Loucy (cell line): ENCODE measurements around the gene NRG2.

Source experiments
- H2AFZ ChIP-seq: fragments of 200-600 bp; sonication (generic); 2 replicates; pipeline ENCODE4 v1.6.0; 2016; ENCODE audit warnings: antibody characterized with exemption, mild to moderate bottlenecking, low read length, moderate library complexity
- H3F3A ChIP-seq: fragments of 200-600 bp; 2 replicates; pipeline ENCODE4 v1.6.0; 2016; ENCODE audit warnings: antibody characterized with exemption, low read depth, mild to moderate bottlenecking
- H3K27me3 ChIP-seq: fragments of 200-600 bp; sonication (generic); 2 replicates; pipeline ENCODE4 v1.6.1; 2014; ENCODE audit warnings: low read length, mild to moderate bottlenecking; ENCODE audit not compliant: insufficient read depth, poor library complexity, severe bottlenecking
- H3K36me3 ChIP-seq: fragments of 200-600 bp; sonication (generic); 2 replicates; pipeline ENCODE4 v1.6.1; 2016; ENCODE audit warnings: low read length; ENCODE audit not compliant: insufficient read depth
- H3K4me1 ChIP-seq: fragments of 200-600 bp; sonication (generic); 2 replicates; pipeline ENCODE4 v1.5.1; 2014; ENCODE audit warnings: low read length, mild to moderate bottlenecking; ENCODE audit not compliant: insufficient read depth, poor library complexity, severe bottlenecking
- H3K4me2 ChIP-seq: fragments of 200-600 bp; sonication (generic); 2 replicates; pipeline ENCODE4 v1.6.0; 2014; ENCODE audit warnings: antibody characterized with exemption, low read length, low read depth, mild to moderate bottlenecking; ENCODE audit not compliant: poor library complexity, severe bottlenecking
- H3K4me3 ChIP-seq: fragments of 200-600 bp; sonication (generic); 2 replicates; pipeline ENCODE4 v1.5.1; 2014; ENCODE audit warnings: low read length, mild to moderate bottlenecking, mixed read lengths; ENCODE audit not compliant: poor library complexity, severe bottlenecking
- H3K79me2 ChIP-seq: fragments of 200-600 bp; sonication (generic); 2 replicates; pipeline ENCODE4 v1.6.1; 2014; ENCODE audit warnings: low read length; ENCODE audit not compliant: insufficient read depth
- H3K9ac ChIP-seq: fragments of 200-600 bp; sonication (generic); 2 replicates; pipeline ENCODE4 v1.6.0; 2014; ENCODE audit warnings: mild to moderate bottlenecking, low read depth, low read length, moderate library complexity; ENCODE audit not compliant: poor library complexity, severe bottlenecking
- H3K9me2 ChIP-seq: fragments of 200-600 bp; sonication (generic); replicated peaks from 2 replicates; pipeline ENCODE4 v1.6.1; 2016; ENCODE audit warnings: low read depth, low read length, mixed read lengths
- H3K9me3 ChIP-seq: fragments of 200-600 bp; sonication (generic); 2 replicates; pipeline ENCODE4 v1.6.1; 2014; ENCODE audit warnings: mild to moderate bottlenecking, antibody characterized with exemption, low read length, low read depth; ENCODE audit not compliant: insufficient read depth
- H4K20me1 ChIP-seq: fragments of 200-600 bp; sonication (generic); 2 replicates; pipeline ENCODE4 v1.6.0; 2014; ENCODE audit warnings: antibody characterized with exemption, low read length, mild to moderate bottlenecking; ENCODE audit not compliant: insufficient read depth, poor library complexity, severe bottlenecking
- CTCF ChIP-seq: fragments of 200-600 bp; sonication (generic); conservative IDR thresholded peaks from 2 replicates; pipeline ENCODE4 v1.5.1; 2014; ENCODE audit warnings: mild to moderate bottlenecking, antibody characterized with exemption, low read length
- EZH2phosphoT487 ChIP-seq: fragments of 200-600 bp; IDR thresholded peaks from 2 replicates; pipeline ENCODE4 v1.6.1; 2018; ENCODE audit warnings: antibody characterized with exemption, mild to moderate bottlenecking, moderate library complexity, borderline replicate concordance

NRG2 gene

GRCh38 chr5:140051950-140052349 lies 8.9 kb upstream of the NRG2 start:
- H2AFZ ChIP-seq: no peak overlapping the region
- no peak for TF ChIP-seq EZH2phosphoT487
- TF ChIP-seq CTCF: no peak
- no peaks in the 10 kb centered on the region for H3F3A ChIP-seq
- no peaks in the 10 kb centered on the region for H4K20me1 ChIP-seq
- H3K9ac ChIP-seq: no peak overlapping the region
- H3K79me2 ChIP-seq: no peaks in the 10 kb centered on the region
- no peaks in the 10 kb centered on the region for H3K9me3 ChIP-seq
- no peaks in the 10 kb centered on the region for H3K36me3 ChIP-seq
- no peaks in the 10 kb centered on the region for H3K27me3 ChIP-seq
- H3K9me2 ChIP-seq: no peaks in the 10 kb centered on the region
- H3K4me1 ChIP-seq: no peaks in the 10 kb centered on the region
- no peak overlapping the region for H3K4me2 ChIP-seq
- no peak overlapping the region for H3K4me3 ChIP-seq

GRCh38 chr5:140049713-140050112 lies 6.6 kb upstream of the NRG2 start:
- H3K79me2 ChIP-seq: no peaks in the 10 kb centered on the region
- H2AFZ ChIP-seq: no peak overlapping the region
- H3K4me3 ChIP-seq: no peak overlapping the region
- H3K27me3 ChIP-seq: no peaks in the 10 kb centered on the region
- TF ChIP-seq EZH2phosphoT487 (no peak), CTCF (no peak)
- no peaks in the 10 kb centered on the region for H3F3A ChIP-seq
- no peak overlapping the region for H3K9ac ChIP-seq
- no peaks in the 10 kb centered on the region for H3K9me2 ChIP-seq
- H3K4me1 ChIP-seq: no peaks in the 10 kb centered on the region
- no peaks in the 10 kb centered on the region for H4K20me1 ChIP-seq
- no peaks in the 10 kb centered on the region for H3K36me3 ChIP-seq
- no peak overlapping the region for H3K4me2 ChIP-seq
- H3K9me3 ChIP-seq: no peaks in the 10 kb centered on the region

GRCh38 chr5:140049205-140049604 lies 6.1 kb upstream of the NRG2 start:
- H3K27me3 ChIP-seq: no peaks in the 10 kb centered on the region
- H2AFZ ChIP-seq: no peak overlapping the region
- no peak overlapping the region for H3K4me3 ChIP-seq
- H3K4me2 ChIP-seq: no peak overlapping the region
- no peaks in the 10 kb centered on the region for H3K79me2 ChIP-seq
- no peaks in the 10 kb centered on the region for H3K4me1 ChIP-seq
- no peaks in the 10 kb centered on the region for H3K36me3 ChIP-seq
- no peaks in the 10 kb centered on the region for H4K20me1 ChIP-seq
- H3F3A ChIP-seq: no peaks in the 10 kb centered on the region
- TF ChIP-seq CTCF (no peak), EZH2phosphoT487 (no peak)
- no peaks in the 10 kb centered on the region for H3K9me2 ChIP-seq
- H3K9me3 ChIP-seq: no peaks in the 10 kb centered on the region
- H3K9ac ChIP-seq: no peak overlapping the region
